NB4 (cell line): ENCODE measurements around the gene NODAL.

ENCODE experiments used
- MAX ChIP-seq: IDR thresholded peaks from 2 replicates; pipeline ENCODE4 v1.6.1; 2011; ENCODE audit warnings: low read depth, low read length
- MYC ChIP-seq: IDR thresholded peaks from 2 replicates; pipeline ENCODE4 v1.6.1; 2011; ENCODE audit warnings: low read depth, low read length
- POLR2A ChIP-seq: IDR thresholded peaks from 2 replicates; pipeline ENCODE4 v1.6.1; 2011; ENCODE audit warnings: mild to moderate bottlenecking; ENCODE audit not compliant: insufficient read length; ENCODE audit errors: extremely low read depth
- TF ChIP-seq, protein P1 (sequence below): IDR thresholded peaks from one replicate; pipeline ENCODE4 v1.5.1; 2012; ENCODE audit warnings: low read depth, low read length

DNA sequence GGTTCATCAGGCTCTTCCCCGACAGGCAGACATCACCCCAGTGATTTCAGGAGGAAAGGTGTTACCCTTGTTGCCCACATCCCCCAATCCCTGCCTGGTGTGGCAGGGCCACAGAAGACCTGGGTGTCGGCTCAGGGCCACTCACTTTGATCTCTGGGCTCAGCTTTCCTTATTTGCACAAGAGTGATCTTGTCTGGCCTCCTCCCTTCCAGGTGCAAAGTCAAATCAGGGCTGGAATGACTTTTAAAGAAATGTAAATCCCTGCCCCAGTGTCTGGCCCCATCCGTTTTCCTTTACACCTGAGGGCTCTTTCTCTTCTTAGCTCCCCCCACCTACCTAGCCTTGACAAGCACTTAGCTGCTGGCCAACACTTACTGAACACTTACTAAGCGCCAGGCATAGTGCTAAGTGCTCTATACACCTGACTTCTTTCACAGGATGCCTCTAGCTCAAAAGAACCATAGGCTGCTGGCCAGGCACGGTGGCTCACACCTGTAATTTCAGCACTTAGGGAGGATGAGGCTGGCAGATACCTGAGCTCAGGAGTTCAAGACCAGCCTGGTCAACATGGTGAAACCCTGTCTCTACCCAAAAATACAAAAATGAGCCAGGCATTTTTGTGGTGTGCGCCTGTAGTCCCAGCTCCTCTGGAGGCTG lies 979 bp upstream of the NODAL start:
- TF ChIP-seq, protein P1, sequence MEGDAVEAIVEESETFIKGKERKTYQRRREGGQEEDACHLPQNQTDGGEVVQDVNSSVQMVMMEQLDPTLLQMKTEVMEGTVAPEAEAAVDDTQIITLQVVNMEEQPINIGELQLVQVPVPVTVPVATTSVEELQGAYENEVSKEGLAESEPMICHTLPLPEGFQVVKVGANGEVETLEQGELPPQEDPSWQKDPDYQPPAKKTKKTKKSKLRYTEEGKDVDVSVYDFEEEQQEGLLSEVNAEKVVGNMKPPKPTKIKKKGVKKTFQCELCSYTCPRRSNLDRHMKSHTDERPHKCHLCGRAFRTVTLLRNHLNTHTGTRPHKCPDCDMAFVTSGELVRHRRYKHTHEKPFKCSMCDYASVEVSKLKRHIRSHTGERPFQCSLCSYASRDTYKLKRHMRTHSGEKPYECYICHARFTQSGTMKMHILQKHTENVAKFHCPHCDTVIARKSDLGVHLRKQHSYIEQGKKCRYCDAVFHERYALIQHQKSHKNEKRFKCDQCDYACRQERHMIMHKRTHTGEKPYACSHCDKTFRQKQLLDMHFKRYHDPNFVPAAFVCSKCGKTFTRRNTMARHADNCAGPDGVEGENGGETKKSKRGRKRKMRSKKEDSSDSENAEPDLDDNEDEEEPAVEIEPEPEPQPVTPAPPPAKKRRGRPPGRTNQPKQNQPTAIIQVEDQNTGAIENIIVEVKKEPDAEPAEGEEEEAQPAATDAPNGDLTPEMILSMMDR: no peak
- no peak for TF ChIP-seq MAX
- TF ChIP-seq MYC: no peak
- no peak for TF ChIP-seq POLR2A
